IMR-90 (cell line): Measurements from ENCODE around the gene CLEC2A. TPM values are rescaled to one million over a fixed set of nuclear protein-coding genes. Genes with fewer than 3 reads are reported as not detected.

Experiments used
- ATAC-seq: fragments of 200-7000 bp; cut with Tn5 transposase; 2 replicates; pipeline ENCODE4 v1.9.1; 2020; ENCODE audit warnings: low read depth, mild to moderate bottlenecking, moderate library complexity
- BruUV-seq: library from RNA; stranded (reverse); fragments of 400-500 nt; replicated peaks from 2 replicates; lab custom pipeline; 2021; lab: Mats Ljungman, UMichigan
- CTCF ChIA-PET: fragments of 300-600 bp; formaldehyde crosslinking; extraction: SDS; loops from one replicate; lab custom pipeline; 2021; ENCODE audit warnings: antibody characterized with exemption; lab: Yijun Ruan, JAX
- POLR2A ChIA-PET: fragments of 300-600 bp; sonication (Branson Sonifier 250); formaldehyde crosslinking; loops from one replicate; lab custom pipeline; 2022; ENCODE audit warnings: antibody characterized with exemption; ENCODE audit not compliant: unreplicated experiment; lab: Charles Lee
- DNase-seq: peaks from one replicate; pipeline ENCODE4 v3.0.0; 2013
- H2AFZ ChIP-seq: replicated peaks from 2 replicates; pipeline ENCODE3; 2013; ENCODE audit warnings: low read length, mild to moderate bottlenecking; ENCODE audit not compliant: poor library complexity
- H2AK5ac ChIP-seq: 2 replicates; pipeline ENCODE4 v1.6.1; 2013; ENCODE audit warnings: low read depth, low read length, inconsistent platforms
- H2AK9ac ChIP-seq: replicated peaks from 2 replicates; pipeline ENCODE3; 2013; ENCODE audit warnings: mild to moderate bottlenecking, low read depth, low read length, moderate library complexity; ENCODE audit not compliant: poor library complexity
- H2BK120ac ChIP-seq: 2 replicates; pipeline ENCODE4 v1.6.1; 2013; ENCODE audit warnings: low read depth, low read length, inconsistent platforms
- H2BK15ac ChIP-seq: 3 replicates; pipeline ENCODE4 v1.6.1; 2013; ENCODE audit warnings: low read depth, low read length, inconsistent platforms
- H2BK20ac ChIP-seq: 2 replicates; pipeline ENCODE4 v1.6.1; 2013; ENCODE audit warnings: low read depth, mild to moderate bottlenecking, inconsistent platforms, low read length, moderate library complexity
- H2BK5ac ChIP-seq: 2 replicates; pipeline ENCODE4 v1.6.1; 2013; ENCODE audit warnings: mild to moderate bottlenecking, low read depth, low read length, inconsistent platforms; ENCODE audit not compliant: poor library complexity, severe bottlenecking
- H3K14ac ChIP-seq: replicated peaks from 2 replicates; pipeline ENCODE4 v1.6.1; 2013; ENCODE audit warnings: low read depth, low read length, inconsistent platforms
- H3K18ac ChIP-seq: 2 replicates; pipeline ENCODE4 v1.6.1; 2013; ENCODE audit warnings: low read depth, low read length, control low read depth
- H3K23ac ChIP-seq: 2 replicates; pipeline ENCODE4 v1.6.1; 2013; ENCODE audit warnings: low read depth, low read length, inconsistent platforms
- H3K27ac ChIP-seq: 2 replicates; pipeline ENCODE4 v1.5.1; 2013; ENCODE audit warnings: mild to moderate bottlenecking, control low read depth, low read length; ENCODE audit not compliant: insufficient read depth
- H3K27me3 ChIP-seq: 2 replicates; pipeline ENCODE4 v1.6.1; 2013; ENCODE audit warnings: low read length; ENCODE audit not compliant: control insufficient read depth, insufficient read depth
- H3K36me3 ChIP-seq: 2 replicates; pipeline ENCODE4 v1.6.1; 2013; ENCODE audit warnings: low read length, mixed read lengths; ENCODE audit not compliant: control insufficient read depth, insufficient read depth
- H3K4ac ChIP-seq: 2 replicates; pipeline ENCODE4 v1.6.1; 2013; ENCODE audit warnings: low read depth, low read length, inconsistent platforms
- H3K4me1 ChIP-seq: 2 replicates; pipeline ENCODE4 v1.6.1; 2013; ENCODE audit warnings: low read length, mixed read lengths; ENCODE audit not compliant: control insufficient read depth, insufficient read depth
- H3K4me2 ChIP-seq: 2 replicates; pipeline ENCODE4 v1.6.1; 2013; ENCODE audit warnings: low read depth, mild to moderate bottlenecking, control low read depth, low read length, moderate library complexity
- H3K4me3 ChIP-seq: 2 replicates; pipeline ENCODE4 v1.5.1; 2013; ENCODE audit warnings: low read depth, mild to moderate bottlenecking, control low read depth, low read length, moderate library complexity; ENCODE audit not compliant: insufficient read depth
- H3K56ac ChIP-seq: 2 replicates; pipeline ENCODE4 v1.6.1; 2013; ENCODE audit warnings: low read length, inconsistent platforms; ENCODE audit not compliant: insufficient read depth; ENCODE audit errors: extremely low read depth
- H3K79me1 ChIP-seq, 2 experiments: 2 replicates each; pipeline ENCODE4 v1.6.1; 2013; ENCODE audit warnings: low read length in 2 of 2, inconsistent platforms in 1 of 2, low read depth in 1 of 2
- H3K9ac ChIP-seq: 2 replicates; pipeline ENCODE4 v1.6.1; 2013; ENCODE audit warnings: low read depth, low read length, control low read depth
- H3K9me1 ChIP-seq: 2 replicates; pipeline ENCODE4 v1.6.1; 2013; ENCODE audit warnings: low read length, inconsistent platforms; ENCODE audit not compliant: insufficient read depth
- H3K9me3 ChIP-seq: 2 replicates; pipeline ENCODE4 v1.6.1; 2013; ENCODE audit warnings: low read length; ENCODE audit not compliant: control insufficient read depth, insufficient read depth
- H4K20me1 ChIP-seq: 2 replicates; pipeline ENCODE4 v1.6.1; 2013; ENCODE audit warnings: low read length, inconsistent platforms; ENCODE audit not compliant: insufficient read depth
- H4K5ac ChIP-seq: 2 replicates; pipeline ENCODE4 v1.6.1; 2013; ENCODE audit warnings: mild to moderate bottlenecking, low read depth, low read length, control low read depth
- H4K8ac ChIP-seq, 2 experiments: 2 replicates each; pipeline ENCODE4 v1.6.1; 2013; ENCODE audit warnings: low read depth in 2 of 2, low read length in 2 of 2, control low read depth in 1 of 2, inconsistent platforms in 1 of 2
- H4K91ac ChIP-seq: 2 replicates; pipeline ENCODE4 v1.6.1; 2013; ENCODE audit warnings: low read depth, low read length, inconsistent platforms; ENCODE audit not compliant: insufficient read depth
- BHLHE40 ChIP-seq: fragments of 150-350 bp; IDR thresholded peaks from 2 replicates; pipeline ENCODE4 v1.6.1; 2016; ENCODE audit warnings: mild to moderate bottlenecking, low read depth, low read length
- CEBPB ChIP-seq: IDR thresholded peaks from 2 replicates; pipeline ENCODE4 v1.6.1; 2012; ENCODE audit warnings: low read depth, low read length, improper control_type of control experiment
- CHD1 ChIP-seq: IDR thresholded peaks from 2 replicates; pipeline ENCODE4 v1.6.1; 2012; ENCODE audit warnings: low read depth, low read length, improper control_type of control experiment
- CTCF ChIP-seq: conservative IDR thresholded peaks from 2 replicates; pipeline ENCODE4 v1.5.1; 2012; ENCODE audit warnings: mild to moderate bottlenecking, low read depth, low read length, improper control_type of control experiment
- FOS ChIP-seq: fragments of 150-350 bp; IDR thresholded peaks from 2 replicates; pipeline ENCODE4 v1.6.1; 2016; ENCODE audit warnings: low read depth, low read length
- MAZ ChIP-seq: IDR thresholded peaks from 2 replicates; pipeline ENCODE4 v1.6.1; 2012; ENCODE audit warnings: low read depth, mild to moderate bottlenecking, low read length, improper control_type of control experiment, moderate library complexity, borderline replicate concordance
- MXI1 ChIP-seq: IDR thresholded peaks from 2 replicates; pipeline ENCODE4 v1.6.1; 2012; ENCODE audit warnings: low read depth, mild to moderate bottlenecking, low read length, moderate library complexity, borderline replicate concordance
- NFE2L2 ChIP-seq: fragments of 150-350 bp; IDR thresholded peaks from 2 replicates; pipeline ENCODE4 v1.6.1; 2016; ENCODE audit warnings: low read depth, mild to moderate bottlenecking, low read length
- POLR2A ChIP-seq: IDR thresholded peaks from 2 replicates; pipeline ENCODE4 v1.6.1; 2012; ENCODE audit warnings: mild to moderate bottlenecking, low read depth, low read length
- RAD21 ChIP-seq: IDR thresholded peaks from 2 replicates; pipeline ENCODE4 v1.6.1; 2012; ENCODE audit warnings: low read length, improper control_type of control experiment
- RCOR1 ChIP-seq: IDR thresholded peaks from 2 replicates; pipeline ENCODE4 v1.6.1; 2012; ENCODE audit warnings: mild to moderate bottlenecking, low read length, improper control_type of control experiment; ENCODE audit not compliant: insufficient replicate concordance
- SMC3 ChIP-seq: fragments of 150-350 bp; IDR thresholded peaks from 2 replicates; pipeline ENCODE4 v1.6.1; 2016; ENCODE audit warnings: low read depth, mild to moderate bottlenecking, antibody characterized with exemption, low read length, moderate library complexity
- USF2 ChIP-seq: fragments of 150-350 bp; IDR thresholded peaks from 2 replicates; pipeline ENCODE4 v1.6.1; 2017; ENCODE audit warnings: mild to moderate bottlenecking, antibody characterized with exemption, low read length, low read depth
- WGBS, 2 experiments: methylation state at CpG; one replicate each; pipeline versions ENCODE4 v1.1.5 to v1.1.7; 2013; ENCODE audit warnings: missing lambda C conversion rate in 2 of 2; ENCODE audit not compliant: insufficient read length in 1 of 2; ENCODE audit errors: extremely low coverage in 2 of 2; 5-methylcytosine and 5-hydroxymethylcytosine counted together
- dilution Hi-C: fragments of 300-500 bp; cut with HindIII; formaldehyde crosslinking; loops from one replicate; pipeline ENCODE4 v1.14.3; 2018; ENCODE audit warnings: low sequenced_read_pairs; ENCODE audit not compliant: unreplicated experiment
- in situ Hi-C: fragments of 300-500 bp; cut with MboI; formaldehyde crosslinking; loops from 3 replicates; pipeline ENCODE4 v1.14.3; 2019; ENCODE audit warnings: low sequenced_read_pairs, inconsistent platforms, mixed read lengths
- intact Hi-C: fragments of 100-400 bp; cut with micrococcal nuclease; formaldehyde crosslinking; loops from 2 replicates; pipeline ENCODE4 v1.10.0; 2022
- polyA plus RNA-seq, 3 experiments: library from polyadenylated mRNA; depleted of rRNA; stranded (reverse); fragments of >200 nt; gene quantifications; 2 replicates each; pipeline ENCODE4 v1.2.3, GENCODE V29; 2012; ENCODE audit warnings: low replicate concordance in 1 of 3
- total RNA-seq: library from RNA; depleted of rRNA; stranded (reverse); fragments of >200 nt; gene quantifications from 2 replicates; pipeline ENCODE4 v1.2.3, GENCODE V29; 2012
- TF ChIP-seq, protein P1 (sequence below): fragments of 150-350 bp; IDR thresholded peaks from 2 replicates; pipeline ENCODE4 v1.6.1; 2016; ENCODE audit warnings: low read depth, mild to moderate bottlenecking, low read length, moderate library complexity, borderline replicate concordance

Gene CLEC2A
- total and polyA plus RNA-seq, 2 of the 4 experiments (the other 2 are of a cell fraction), result not detected

DNA sequence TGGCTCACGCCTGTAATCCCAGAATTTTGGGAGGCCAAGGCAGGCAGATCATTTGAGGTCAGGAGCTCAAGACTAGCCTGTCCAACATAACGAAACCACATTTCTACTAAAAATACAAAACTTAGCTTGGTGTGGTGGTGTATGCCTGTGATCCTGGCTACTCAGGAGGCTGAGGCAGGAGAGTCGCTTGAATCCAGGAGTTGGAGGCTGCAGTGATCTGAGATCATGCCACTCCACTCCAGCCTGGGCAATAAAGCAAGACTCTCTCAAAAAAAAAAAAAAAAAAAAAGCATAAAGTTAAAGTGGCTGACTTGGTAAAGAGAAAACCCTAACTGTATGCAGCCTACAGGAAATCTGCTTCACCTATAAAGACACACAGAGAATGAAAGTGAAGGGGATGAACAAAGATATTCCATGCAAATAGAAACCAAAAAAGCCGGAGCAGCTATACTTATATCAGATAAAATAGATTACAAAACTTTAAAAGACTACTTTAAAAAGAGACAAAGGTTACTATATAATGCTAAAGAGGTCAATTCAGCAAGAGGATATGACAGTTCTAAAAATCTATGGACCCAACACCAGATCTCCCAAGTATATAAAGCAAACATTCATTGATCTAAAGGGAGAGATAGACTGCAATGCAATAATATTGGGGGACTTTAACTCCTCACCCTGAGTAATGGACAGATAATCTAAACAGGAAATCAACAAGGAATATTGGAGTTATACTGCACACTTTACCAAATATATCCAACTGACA, 67.1 kb downstream of the CLEC2A start:
- H2BK120ac ChIP-seq, result no peak overlapping the region
- H3K27ac ChIP-seq, result no peak overlapping the region
- ChIA-PET POLR2A (no interaction called here), CTCF (no interaction called here)
- no peaks in the 10 kb centered on the region for H3K9me3 ChIP-seq
- no peak overlapping the region for H3K56ac ChIP-seq
- in situ Hi-C loops, result no loop called here
- DNase-seq (no peak), ATAC-seq (no peak)
- H3K14ac ChIP-seq, result no peak overlapping the region
- no peak for TF ChIP-seq RAD21
- TF ChIP-seq CTCF, result no peak
- TF ChIP-seq CEBPB, result no peak
- TF ChIP-seq BHLHE40, result no peak
- TF ChIP-seq RCOR1, result no peak
- no peak for TF ChIP-seq FOS
- TF ChIP-seq, protein P1, sequence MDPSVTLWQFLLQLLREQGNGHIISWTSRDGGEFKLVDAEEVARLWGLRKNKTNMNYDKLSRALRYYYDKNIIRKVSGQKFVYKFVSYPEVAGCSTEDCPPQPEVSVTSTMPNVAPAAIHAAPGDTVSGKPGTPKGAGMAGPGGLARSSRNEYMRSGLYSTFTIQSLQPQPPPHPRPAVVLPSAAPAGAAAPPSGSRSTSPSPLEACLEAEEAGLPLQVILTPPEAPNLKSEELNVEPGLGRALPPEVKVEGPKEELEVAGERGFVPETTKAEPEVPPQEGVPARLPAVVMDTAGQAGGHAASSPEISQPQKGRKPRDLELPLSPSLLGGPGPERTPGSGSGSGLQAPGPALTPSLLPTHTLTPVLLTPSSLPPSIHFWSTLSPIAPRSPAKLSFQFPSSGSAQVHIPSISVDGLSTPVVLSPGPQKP, result no peak
- no peak for TF ChIP-seq POLR2A
- TF ChIP-seq CHD1, result no peak
- TF ChIP-seq SMC3, result no peak
- no peak for TF ChIP-seq USF2
- TF ChIP-seq MAZ, result no peak
- TF ChIP-seq MXI1, result no peak
- TF ChIP-seq NFE2L2, result no peak
- peak overlapping the region; percentile 35; the same call in 1 of the 2 replicates for H3K4me2 ChIP-seq
- dilution Hi-C loops, result no loop called here
- WGBS, 2 experiments, result no CpG with 5 or more reads among the region's 4 CpGs
- no peak overlapping the region for H3K4ac ChIP-seq
- H2BK5ac ChIP-seq, result no peak overlapping the region
- no peaks in the 10 kb centered on the region for H3K4me1 ChIP-seq
- H4K8ac ChIP-seq, result no peak overlapping the region
- H3K27me3 ChIP-seq, result no peaks in the 10 kb centered on the region
- no peak overlapping the region for H3K18ac ChIP-seq
- H2AFZ ChIP-seq, result no peak overlapping the region
- H3K79me1 ChIP-seq, result no peaks in the 10 kb centered on the region
- H2BK20ac ChIP-seq, result no peak overlapping the region
- BruUV-seq, result no TSS peak
- intact Hi-C loops, result loop anchor here (5.0 kb wide), 1 partner anchor 347 kb away; the partner anchor contains the start of gene GABARAPL1
- H3K9ac ChIP-seq, result no peak overlapping the region
- no peaks in the 10 kb centered on the region for H3K36me3 ChIP-seq
- no peak overlapping the region for H2BK15ac ChIP-seq
- H3K9me1 ChIP-seq, result no peaks in the 10 kb centered on the region
- no peak overlapping the region for H2AK5ac ChIP-seq
- H3K4me3 ChIP-seq, result no peak overlapping the region
- no peak overlapping the region for H4K91ac ChIP-seq
- no peak overlapping the region for H4K5ac ChIP-seq
- no peak overlapping the region for H3K23ac ChIP-seq
- H4K20me1 ChIP-seq, result no peaks in the 10 kb centered on the region
- no peak overlapping the region for H2AK9ac ChIP-seq
